Measurements from ENCODE around the gene S100A3. TPM values are rescaled to one million over a fixed set of nuclear protein-coding genes. Genes with fewer than 3 reads are reported as not detected.

Gene S100A3
- total and polyA plus RNA-seq, 2 of the 13 experiments (the other 11 are each of a cell fraction or from before 2014, with no cell fraction given): 2.5 to 4.5 TPM

GRCh38 chr1:153566414-153567371, 17.6 kb upstream of the S100A3 start (continued):
- TF ChIP-seq HNF1B (CRISPR knock-in tag; IDR thresholded peaks at IDR 0.05): 0 out of 2 replicates have a peak, but pooled peaks have one; percentile 45
- peak; percentile 24; the same call in 1 of the 2 replicates for TF ChIP-seq KDM2A (CRISPR knock-in tag; IDR thresholded peaks at IDR 0.05; ENCODE audit: borderline replicate concordance, low read depth)
- 0 out of 2 replicates have a peak, but pooled peaks have one; percentile 18 for TF ChIP-seq ERF (CRISPR knock-in tag; IDR thresholded peaks at IDR 0.05)
- TF ChIP-seq NR2F1 (CRISPR knock-in tag; IDR thresholded peaks at IDR 0.05): no peak
- TF ChIP-seq ZNF547 (CRISPR knock-in tag; IDR thresholded peaks at IDR 0.05): no peak
- TF ChIP-seq ZNF674 (CRISPR knock-in tag; IDR thresholded peaks at IDR 0.05; ENCODE audit: low read depth): no peak
- no peak for TF ChIP-seq GABPA (IDR thresholded peaks at IDR 0.05; ENCODE audit: low read depth, low read length)
- peak; percentile 59; the same call in 1 of the 2 replicates for TF ChIP-seq GABPA (CRISPR knock-in tag; IDR thresholded peaks at IDR 0.05; ENCODE audit: low read depth)
- TF ChIP-seq ZFP36L2 (CRISPR knock-in tag; IDR thresholded peaks at IDR 0.05): no peak
- TF ChIP-seq MEIS1 (CRISPR knock-in tag; IDR thresholded peaks at IDR 0.05; ENCODE audit: borderline replicate concordance): peak; percentile 82; the same call in 1 of the 2 replicates
- no peak for TF ChIP-seq ZNF646 (CRISPR knock-in tag; IDR thresholded peaks at IDR 0.05)
- no peak for TF ChIP-seq KLF9 (CRISPR knock-in tag; IDR thresholded peaks at IDR 0.05; ENCODE audit: low read depth)
- TF ChIP-seq, protein P1, sequence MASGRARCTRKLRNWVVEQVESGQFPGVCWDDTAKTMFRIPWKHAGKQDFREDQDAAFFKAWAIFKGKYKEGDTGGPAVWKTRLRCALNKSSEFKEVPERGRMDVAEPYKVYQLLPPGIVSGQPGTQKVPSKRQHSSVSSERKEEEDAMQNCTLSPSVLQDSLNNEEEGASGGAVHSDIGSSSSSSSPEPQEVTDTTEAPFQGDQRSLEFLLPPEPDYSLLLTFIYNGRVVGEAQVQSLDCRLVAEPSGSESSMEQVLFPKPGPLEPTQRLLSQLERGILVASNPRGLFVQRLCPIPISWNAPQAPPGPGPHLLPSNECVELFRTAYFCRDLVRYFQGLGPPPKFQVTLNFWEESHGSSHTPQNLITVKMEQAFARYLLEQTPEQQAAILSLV (CRISPR knock-in tag; IDR thresholded peaks at IDR 0.05; ENCODE audit: borderline replicate concordance): 0 out of 2 replicates have a peak, but pooled peaks have one; percentile 41
- 0 out of 2 replicates have a peak, but pooled peaks have one; percentile 41 for TF ChIP-seq ZNF556 (CRISPR knock-in tag; IDR thresholded peaks at IDR 0.05; ENCODE audit: borderline replicate concordance)
- TF ChIP-seq, protein P2, sequence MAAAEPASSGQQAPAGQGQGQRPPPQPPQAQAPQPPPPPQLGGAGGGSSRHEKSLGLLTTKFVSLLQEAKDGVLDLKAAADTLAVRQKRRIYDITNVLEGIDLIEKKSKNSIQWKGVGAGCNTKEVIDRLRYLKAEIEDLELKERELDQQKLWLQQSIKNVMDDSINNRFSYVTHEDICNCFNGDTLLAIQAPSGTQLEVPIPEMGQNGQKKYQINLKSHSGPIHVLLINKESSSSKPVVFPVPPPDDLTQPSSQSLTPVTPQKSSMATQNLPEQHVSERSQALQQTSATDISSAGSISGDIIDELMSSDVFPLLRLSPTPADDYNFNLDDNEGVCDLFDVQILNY (CRISPR knock-in tag; conservative IDR thresholded peaks at IDR 0.05): no peak

Measured in HepG2 (cell line).